Activated CD8-positive, alpha-beta T cell treated with anti-CD3 and anti-CD28 coated beads, Interleukin-2, amount 10 ng/mL, durations not matched to agents 7 days and 5 days (primary cell): ENCODE measurements around the gene TAOK3. TPM values are rescaled to one million over a fixed set of nuclear protein-coding genes. Genes with fewer than 3 reads are reported as not detected.
"Not testable (repeated sequence)": the region's sequence is repeated elsewhere in the genome, so short reads cannot be mapped to it uniquely, and the experiment has no call there.

Experiments used
- ATAC-seq: fragments of 150-1000 bp; cut with Tn5 transposase; one replicate; pipeline ENCODE4 v1.10.0; 2021; ENCODE audit warnings: moderate library complexity
- CTCF ChIA-PET: fragments of 350-600 bp; sonication (Branson Sonifier 250); formaldehyde crosslinking; loops from one replicate; lab custom pipeline; 2021; ENCODE audit warnings: antibody characterized with exemption; lab: Charles Lee
- POLR2A ChIA-PET: fragments of 350-600 bp; sonication (Branson Sonifier 250); formaldehyde crosslinking; loops from one replicate; lab custom pipeline; 2021; ENCODE audit warnings: antibody characterized with exemption; lab: Charles Lee
- DNase-seq: peaks from one replicate; pipeline ENCODE4 v3.0.0-alpha.2; 2020
- H3K27ac Mint-ChIP-seq: one replicate; pipeline ENCODE4 v1.8.0; 2021; ENCODE audit warnings: mild to moderate bottlenecking, mixed read lengths
- H3K27me3 Mint-ChIP-seq: one replicate; pipeline ENCODE4 v1.8.0; 2021; ENCODE audit warnings: low read depth, mixed read lengths
- H3K36me3 Mint-ChIP-seq: one replicate; pipeline ENCODE4 v1.8.0; 2021; ENCODE audit warnings: low read depth, mixed read lengths
- H3K4me1 Mint-ChIP-seq: one replicate; pipeline ENCODE4 v1.8.0; 2021; ENCODE audit warnings: low read depth, mixed read lengths
- H3K4me3 Mint-ChIP-seq: one replicate; pipeline ENCODE4 v1.8.0; 2021; ENCODE audit warnings: mild to moderate bottlenecking, mixed read lengths
- H3K9me3 Mint-ChIP-seq: one replicate; pipeline ENCODE4 v1.8.0; 2022; ENCODE audit warnings: mixed read lengths; ENCODE audit not compliant: insufficient read depth
- total RNA-seq, 2 experiments: library from RNA; stranded (reverse); gene quantifications; one replicate each; pipeline ENCODE4 v1.2.3, GENCODE V29; 2021

TAOK3 gene
- total RNA-seq, 2 experiments from 2014 or later = 57.1 to 61.4 TPM

GRCh38 chr12:118355843-118356242 lies 16.9 kb downstream of the TAOK3 start:
- ATAC-seq (no peak), DNase-seq (no peak)
- peaks cover 8% of the 10 kb centered on the region for H3K9me3 Mint-ChIP-seq
- H3K4me1 Mint-ChIP-seq = peaks cover 41% of the 10 kb centered on the region
- peaks cover 25% of the 10 kb centered on the region for H3K36me3 Mint-ChIP-seq
- H3K4me3 Mint-ChIP-seq = no peak overlapping the region
- H3K27me3 Mint-ChIP-seq = no peaks in the 10 kb centered on the region
- ChIA-PET POLR2A (interaction anchor here (5.0 kb wide), 1 partner anchor 17 kb away, joined by 35 read pairs; the partner anchor contains the start of gene TAOK3), CTCF (interaction anchor here (1.1 to 6.5 kb wide), 3 partner anchors 21 to 235 kb away, joined by 3 to 146 read pairs (median 3); partner anchors contain the start of gene SUDS3)
- H3K27ac Mint-ChIP-seq = no peak overlapping the region

- CTCF ChIA-PET = interaction anchor here (0.7 to 6.5 kb wide), 3 partner anchors 21 to 234 kb away, joined by 3 to 146 read pairs (median 4); partner anchors contain the start of gene SUDS3
- H3K27ac Mint-ChIP-seq = no peak overlapping the region
Observed at GRCh38 chr12:118354903-118355302, 17.8 kb downstream of the TAOK3 start.

GRCh38 chr12:118354503-118354902 lies 18.2 kb downstream of the TAOK3 start:
- H3K27me3 Mint-ChIP-seq, DNase-seq, ATAC-seq, POLR2A ChIA-PET, H3K27ac Mint-ChIP-seq, H3K4me3 Mint-ChIP-seq, H3K9me3 Mint-ChIP-seq: not testable (repeated sequence)
- Mint-ChIP-seq H3K4me1 (peaks cover 34% of the 10 kb centered on the region), H3K36me3 (peaks cover 27% of the 10 kb centered on the region)
- CTCF ChIA-PET = interaction anchor here (0.7 kb wide), 1 partner anchor 21 kb away, joined by 4 read pairs; no protein-coding TSS in a partner anchor

More at GRCh38 chr12:118354903-118355302, 17.8 kb downstream of the TAOK3 start:
- H3K4me1 Mint-ChIP-seq = peaks cover 38% of the 10 kb centered on the region
- peaks cover 29% of the 10 kb centered on the region for H3K36me3 Mint-ChIP-seq
- DNase-seq = no peak
- POLR2A ChIA-PET = no interaction called here
- H3K27me3 Mint-ChIP-seq = no peaks in the 10 kb centered on the region
- H3K4me3 Mint-ChIP-seq = no peak overlapping the region
- H3K9me3 Mint-ChIP-seq = peaks cover 8% of the 10 kb centered on the region
- ATAC-seq = no peak

- H3K4me1 Mint-ChIP-seq = peaks cover 34% of the 10 kb centered on the region
- ChIA-PET CTCF (interaction anchor here (0.8 kb wide), 1 partner anchor 24 kb away, joined by 3 read pairs; no protein-coding TSS in a partner anchor), POLR2A (no interaction called here)
- ATAC-seq = no peak
- H3K4me3 Mint-ChIP-seq = no peak overlapping the region
- DNase-seq = no peak
- H3K27ac Mint-ChIP-seq = no peak overlapping the region
- no peaks in the 10 kb centered on the region for H3K27me3 Mint-ChIP-seq
- peaks cover 8% of the 10 kb centered on the region for H3K9me3 Mint-ChIP-seq
- H3K36me3 Mint-ChIP-seq = peaks cover 27% of the 10 kb centered on the region
Observed at GRCh38 chr12:118353721-118354120, 19.0 kb downstream of the TAOK3 start.

GRCh38 chr12:118350908-118351559 lies 21.7 kb downstream of the TAOK3 start:
- no peak for ATAC-seq

GRCh38 chr12:118347916-118348315 lies 24.8 kb downstream of the TAOK3 start:
- ATAC-seq (no peak), DNase-seq (no peak)
- POLR2A ChIA-PET = interaction anchor here (0.8 kb wide), 1 partner anchor 28 kb away, joined by 3 read pairs; the partner anchor contains the start of gene SUDS3
- Mint-ChIP-seq H3K4me3 (no peak overlapping the region), H3K36me3 (peaks cover 4% of the 10 kb centered on the region), H3K4me1 (peaks cover under 1% of the 10 kb centered on the region), H3K9me3 (no peaks in the 10 kb centered on the region), H3K27me3 (no peaks in the 10 kb centered on the region), H3K27ac (no peak overlapping the region)
- CTCF ChIA-PET = interaction anchor here (3.1 to 3.4 kb wide), 2 partner anchors 10 to 28 kb away, joined by 13 to 17 read pairs; partner anchors contain the start of gene SUDS3

More at GRCh38 chr12:118350908-118351559, 21.7 kb downstream of the TAOK3 start:
- DNase-seq = no peak
- peaks cover 18% of the 10 kb centered on the region for H3K4me1 Mint-ChIP-seq
- no peaks in the 10 kb centered on the region for H3K27me3 Mint-ChIP-seq
- peaks cover 24% of the 10 kb centered on the region for H3K36me3 Mint-ChIP-seq
- H3K27ac Mint-ChIP-seq = no peak overlapping the region
- H3K4me3 Mint-ChIP-seq = no peak overlapping the region
- ChIA-PET CTCF (interaction anchor here (1.7 kb wide), 1 partner anchor 25 kb away, joined by 4 read pairs; the partner anchor contains the start of gene SUDS3), POLR2A (interaction anchor here (0.9 kb wide), 1 partner anchor 8 kb away, joined by 4 read pairs; no protein-coding TSS in a partner anchor)
- H3K9me3 Mint-ChIP-seq = peaks cover 8% of the 10 kb centered on the region

- H3K4me3 Mint-ChIP-seq = no peak overlapping the region
- peaks cover 5% of the 10 kb centered on the region for H3K36me3 Mint-ChIP-seq
- CTCF ChIA-PET = interaction anchor here (1.7 to 3.4 kb wide), 5 partner anchors 11 to 292 kb away, joined by 3 to 17 read pairs (median 6); partner anchors contain the start of gene SUDS3
- DNase-seq (no peak), ATAC-seq (no peak)
- POLR2A ChIA-PET = interaction anchor here (1.0 kb wide), 1 partner anchor 12 kb away, joined by 3 read pairs; no protein-coding TSS in a partner anchor
- H3K27ac Mint-ChIP-seq = no peak overlapping the region
- H3K4me1 Mint-ChIP-seq = peaks cover 1% of the 10 kb centered on the region
- no peaks in the 10 kb centered on the region for H3K9me3 Mint-ChIP-seq
- H3K27me3 Mint-ChIP-seq = no peaks in the 10 kb centered on the region
Observed at GRCh38 chr12:118346895-118347294, 25.8 kb downstream of the TAOK3 start.

GRCh38 chr12:118345355-118345754 lies 27.4 kb downstream of the TAOK3 start:
- ATAC-seq (no peak), DNase-seq (no peak)
- Mint-ChIP-seq H3K9me3 (no peaks in the 10 kb centered on the region), H3K4me1 (peaks cover 2% of the 10 kb centered on the region), H3K27me3 (no peaks in the 10 kb centered on the region), H3K4me3 (no peak overlapping the region), H3K27ac (no peak overlapping the region), H3K36me3 (peaks cover 6% of the 10 kb centered on the region)
- ChIA-PET CTCF (interaction anchor here (1.0 to 3.1 kb wide), 4 partner anchors 13 to 291 kb away, joined by 3 to 13 read pairs (median 4); partner anchors contain the start of gene SUDS3), POLR2A (no interaction called here)

GRCh38 chr12:118344829-118345228 lies 27.9 kb downstream of the TAOK3 start:
- Mint-ChIP-seq H3K4me3 (no peak overlapping the region), H3K36me3 (peaks cover 2% of the 10 kb centered on the region), H3K4me1 (peaks cover 4% of the 10 kb centered on the region), H3K27ac (no peak overlapping the region), H3K27me3 (no peaks in the 10 kb centered on the region), H3K9me3 (no peaks in the 10 kb centered on the region)
- ChIA-PET POLR2A (no interaction called here), CTCF (interaction anchor here (1.0 kb wide), 1 partner anchor 13 kb away, joined by 3 read pairs; no protein-coding TSS in a partner anchor)
- DNase-seq = no peak
- no peak for ATAC-seq

- Mint-ChIP-seq H3K27ac (no peak overlapping the region), H3K27me3 (no peaks in the 10 kb centered on the region), H3K9me3 (no peaks in the 10 kb centered on the region), H3K36me3 (peaks cover 9% of the 10 kb centered on the region), H3K4me3 (no peak overlapping the region), H3K4me1 (peaks cover 16% of the 10 kb centered on the region)
- ATAC-seq = no peak
- no peak for DNase-seq
- ChIA-PET POLR2A (no interaction called here), CTCF (no interaction called here)
Observed at GRCh38 chr12:118342090-118342489, 30.6 kb downstream of the TAOK3 start.

- Mint-ChIP-seq H3K27me3 (no peaks in the 10 kb centered on the region), H3K4me1 (peaks cover 16% of the 10 kb centered on the region), H3K4me3 (no peak overlapping the region), H3K9me3 (no peaks in the 10 kb centered on the region), H3K36me3 (peaks cover 33% of the 10 kb centered on the region), H3K27ac (no peak overlapping the region)
- ChIA-PET CTCF (interaction anchor here (1.4 kb wide), 1 partner anchor 39 kb away, joined by 4 read pairs; the partner anchor contains the start of gene SUDS3), POLR2A (no interaction called here)
- ATAC-seq (no peak), DNase-seq (no peak)
Observed at GRCh38 chr12:118337194-118337838, 35.4 kb downstream of the TAOK3 start.
